SJCRH30 (cell line): ENCODE measurements around the gene COL19A1. TPM values are rescaled to one million over a fixed set of nuclear protein-coding genes. Genes with fewer than 3 reads are reported as not detected.
A peak's percentile ranks its signal among the peaks of the same experiment; 100 is the strongest.
"Not testable (repeated sequence)": the region's sequence is repeated elsewhere in the genome, so short reads cannot be mapped to it uniquely, and the experiment has no call there.

Experiments
- DNase-seq, 2 experiments: peaks; one replicate each; pipeline ENCODE4 v3.0.0-alpha.2; 2015 to 2020
- H3K27ac ChIP-seq: fragments of 250-450 bp; sonication (Bioruptor Pico); 2 replicates; pipeline ENCODE4 v1.5.1; 2020; ENCODE audit warnings: mild to moderate bottlenecking, moderate library complexity
- H3K27me3 ChIP-seq: fragments of 250-450 bp; sonication (Bioruptor Pico); 2 replicates; pipeline ENCODE4 v1.5.1; 2020; ENCODE audit warnings: mild to moderate bottlenecking, moderate library complexity
- H3K36me3 ChIP-seq: fragments of 250-450 bp; sonication (Bioruptor Pico); 2 replicates; pipeline ENCODE4 v1.5.1; 2020; ENCODE audit warnings: mild to moderate bottlenecking, moderate library complexity
- H3K4me1 ChIP-seq: fragments of 250-450 bp; sonication (Bioruptor Pico); 2 replicates; pipeline ENCODE4 v1.5.1; 2020; ENCODE audit warnings: mild to moderate bottlenecking, moderate library complexity
- H3K4me3 ChIP-seq: fragments of 250-450 bp; sonication (Bioruptor Pico); 2 replicates; pipeline ENCODE4 v1.5.1; 2020; ENCODE audit warnings: mild to moderate bottlenecking, moderate library complexity
- H3K9me3 ChIP-seq: fragments of 250-450 bp; sonication (Bioruptor Pico); replicated peaks from 2 replicates; pipeline ENCODE4 v1.5.1; 2020; ENCODE audit warnings: mild to moderate bottlenecking, moderate library complexity
- total RNA-seq: library from RNA; depleted of rRNA; stranded (reverse); fragments of >200 nt; shearing (Covaris generic); gene quantifications from 2 replicates; pipeline ENCODE4 v1.2.3, GENCODE V29; 2014

COL19A1 gene
- total RNA-seq, 1 experiment from 2014 or later: 7.3 TPM

DNA sequence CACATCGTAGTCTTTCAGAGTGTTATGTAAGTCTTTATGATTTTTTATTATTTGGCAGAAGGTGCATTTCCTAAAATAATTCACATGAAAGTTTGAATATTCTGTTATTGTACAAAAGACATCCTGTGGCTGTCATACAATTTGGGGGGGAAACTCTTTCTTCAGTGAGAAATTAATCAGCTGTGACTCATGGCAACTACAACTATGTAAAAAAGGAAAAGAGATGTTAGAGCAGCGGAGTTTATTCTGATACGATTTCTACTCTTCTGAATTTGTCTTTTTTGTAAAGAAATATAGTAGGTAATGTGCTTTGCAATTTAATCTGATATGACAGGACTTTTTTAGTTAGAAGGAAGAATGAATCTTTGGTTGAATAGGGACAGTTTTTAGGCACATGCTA, 14.2 kb downstream of the COL19A1 start:
- peaks cover 11% of the 10 kb centered on the region for H3K36me3 ChIP-seq
- DNase-seq: no peak
- no peak overlapping the region for H3K27ac ChIP-seq
- H3K27me3 ChIP-seq: no peaks in the 10 kb centered on the region
- no peak overlapping the region for H3K4me3 ChIP-seq
- no peaks in the 10 kb centered on the region for H3K9me3 ChIP-seq
- no peaks in the 10 kb centered on the region for H3K4me1 ChIP-seq

DNA sequence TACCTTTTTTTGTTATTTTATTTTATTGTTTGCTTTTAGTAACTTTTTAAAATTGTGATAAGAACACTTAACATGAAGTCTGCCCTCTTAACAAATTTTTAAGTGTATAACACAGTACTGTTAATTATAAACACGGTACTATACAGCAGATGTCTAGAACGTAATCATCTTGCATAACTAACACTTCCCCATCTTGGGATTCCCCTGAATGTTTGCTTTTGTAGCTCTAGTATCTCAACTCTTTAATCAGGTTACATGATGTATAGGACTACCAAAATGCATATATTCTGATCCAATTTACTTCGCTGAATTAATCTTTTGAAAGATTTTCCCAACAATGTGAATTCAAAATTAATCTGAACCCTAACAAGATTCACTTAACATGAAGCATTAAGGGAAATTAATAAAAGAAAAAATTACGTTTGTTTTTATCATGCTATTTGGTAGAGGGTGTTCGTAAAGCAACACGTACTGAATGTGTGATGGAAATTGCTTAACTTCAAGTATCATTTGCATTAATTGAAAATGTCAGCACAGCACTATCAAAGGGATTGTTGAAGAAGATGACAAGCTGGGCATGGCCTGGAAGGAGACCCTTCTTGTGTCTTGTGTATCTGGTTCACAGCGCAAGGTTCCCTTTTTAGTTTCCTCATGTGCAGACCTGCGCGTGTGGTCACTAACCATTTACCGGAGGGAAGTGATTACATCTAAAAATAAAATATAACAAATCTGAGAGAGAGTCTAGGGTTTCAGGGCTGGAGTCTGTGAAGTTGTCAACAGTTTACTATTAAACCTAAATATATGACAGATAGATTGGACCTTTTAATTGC, 15.2 kb downstream of the COL19A1 start:
- Histone ChIP-seq H3K27me3 (no peaks in the 10 kb centered on the region), H3K36me3 (peaks cover 11% of the 10 kb centered on the region), H3K9me3 (no peaks in the 10 kb centered on the region), H3K4me1 (no peaks in the 10 kb centered on the region), H3K4me3 (no peak overlapping the region), H3K27ac (no peak overlapping the region)
- no peak for DNase-seq

DNA sequence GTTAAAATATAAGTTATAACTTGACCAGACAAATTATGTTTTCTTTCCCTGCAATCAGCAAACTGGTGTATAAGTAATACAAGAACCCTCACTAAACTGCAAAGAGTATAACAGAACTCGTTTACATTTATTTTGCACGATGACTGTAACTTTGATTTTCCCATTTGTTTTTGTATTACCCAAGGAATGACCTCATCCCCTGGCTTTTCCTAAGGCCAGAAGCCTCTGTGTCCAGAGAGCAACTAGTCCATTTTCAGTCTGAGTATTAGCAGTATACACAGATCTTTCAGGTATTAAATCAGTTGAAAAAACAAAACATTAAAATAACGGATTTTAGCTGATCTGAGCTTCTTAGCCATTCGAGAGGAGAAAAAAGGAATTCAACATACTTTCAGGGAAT, 17.2 kb downstream of the COL19A1 start:
- DNase-seq: no peak

DNA sequence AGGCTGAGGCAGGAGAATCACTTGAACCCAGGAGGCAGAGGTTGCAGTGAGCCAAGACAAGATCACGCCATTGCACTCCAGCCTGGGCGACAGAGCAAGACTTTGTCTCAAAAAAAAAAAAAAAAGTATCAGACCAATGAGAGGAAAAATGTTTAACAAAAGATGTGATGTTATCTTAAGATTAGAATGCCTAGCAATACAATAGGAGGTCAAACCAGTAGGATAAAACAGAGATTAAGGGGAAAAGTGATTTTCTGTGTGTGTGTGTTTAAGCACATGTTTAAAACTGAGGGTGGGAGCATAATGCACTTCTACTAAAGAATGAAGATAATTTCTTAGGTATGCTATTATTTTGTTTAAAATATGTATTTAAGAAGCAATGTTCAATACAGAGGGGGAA, 17.9 kb downstream of the COL19A1 start:
- peaks cover 1% of the 10 kb centered on the region; the same call in 1 of the 2 replicates for H3K9me3 ChIP-seq

More for the DNA sequence above, 17.2 kb downstream of the COL19A1 start:
- Histone ChIP-seq H3K27ac (no peak overlapping the region), H3K9me3 (no peaks in the 10 kb centered on the region), H3K4me1 (no peaks in the 10 kb centered on the region), H3K27me3 (no peaks in the 10 kb centered on the region), H3K4me3 (no peak overlapping the region), H3K36me3 (peaks cover 15% of the 10 kb centered on the region)

DNA sequence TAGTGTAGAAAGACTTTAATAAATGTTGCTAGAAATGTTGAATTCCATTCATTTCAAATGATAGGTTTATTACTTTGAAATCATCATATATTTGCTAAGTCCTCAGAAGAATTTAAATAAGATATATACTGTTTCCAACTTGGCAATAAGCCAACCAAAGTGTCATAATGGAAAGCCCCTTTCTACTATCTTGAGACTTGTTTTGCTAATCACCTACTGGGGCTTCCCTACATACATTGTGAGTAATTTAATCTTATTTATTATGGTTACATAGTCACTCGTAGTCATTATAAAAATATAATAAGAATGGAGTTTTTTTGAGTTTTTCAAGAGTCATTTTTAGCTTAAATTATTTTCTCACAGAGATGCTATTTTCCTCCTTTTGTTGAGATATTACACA, 20.7 kb downstream of the COL19A1 start:
- H3K9me3 ChIP-seq: peaks cover 4% of the 10 kb centered on the region; the same call in 1 of the 2 replicates
- peaks cover 20% of the 10 kb centered on the region for H3K36me3 ChIP-seq
- DNase-seq: no peak
- no peak overlapping the region for H3K27ac ChIP-seq
- no peaks in the 10 kb centered on the region for H3K27me3 ChIP-seq
- peaks cover 6% of the 10 kb centered on the region; the same call in 1 of the 2 replicates for H3K4me1 ChIP-seq
- no peak overlapping the region for H3K4me3 ChIP-seq

More for the DNA sequence above, 17.9 kb downstream of the COL19A1 start:
- H3K4me1 ChIP-seq: peaks cover 5% of the 10 kb centered on the region; the same call in 1 of the 2 replicates
- H3K4me3 ChIP-seq: no peak overlapping the region
- H3K36me3 ChIP-seq: peaks cover 20% of the 10 kb centered on the region
- H3K27me3 ChIP-seq: no peaks in the 10 kb centered on the region
- no peak overlapping the region for H3K27ac ChIP-seq
- DNase-seq: no peak

DNA sequence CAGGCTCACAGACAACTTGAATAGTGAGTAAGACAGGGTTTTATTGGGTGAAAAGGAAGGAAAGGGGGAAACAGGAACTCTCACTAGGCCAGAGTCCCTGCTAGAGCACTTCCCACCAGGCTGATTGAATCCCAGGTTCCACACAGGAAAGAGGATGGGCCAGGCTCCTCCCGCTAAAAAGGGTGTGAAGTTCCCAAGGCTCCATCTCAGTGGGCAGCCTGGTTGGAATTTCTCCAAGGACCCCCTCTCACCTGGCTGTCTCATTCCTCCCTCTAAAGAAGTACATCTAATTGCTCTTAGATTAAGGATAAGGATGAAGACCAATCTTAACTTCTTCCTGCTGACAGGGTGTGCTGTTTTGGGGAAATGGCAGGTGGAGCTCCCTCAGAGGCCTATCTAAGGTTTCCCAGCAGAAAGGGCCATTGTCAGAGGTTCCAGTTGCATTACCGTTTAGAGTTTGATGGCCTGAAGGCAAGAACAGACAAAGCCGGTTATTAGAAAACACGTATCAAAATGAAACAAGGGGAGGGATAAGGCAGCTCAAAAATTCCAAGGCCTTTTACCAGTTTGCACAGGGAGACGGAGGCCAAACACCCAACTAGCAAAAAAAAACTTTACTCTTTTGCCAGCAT, 21.5 kb downstream of the COL19A1 start:
- Histone ChIP-seq H3K4me1 (peaks cover 10% of the 10 kb centered on the region), H3K36me3 (peaks cover 20% of the 10 kb centered on the region), H3K9me3 (peaks cover 4% of the 10 kb centered on the region; the same call in 1 of the 2 replicates), H3K4me3 (no peak overlapping the region), H3K27ac (no peak overlapping the region), H3K27me3 (no peaks in the 10 kb centered on the region)
- DNase-seq: peak in 1 of 2 experiments; percentile 38

DNA sequence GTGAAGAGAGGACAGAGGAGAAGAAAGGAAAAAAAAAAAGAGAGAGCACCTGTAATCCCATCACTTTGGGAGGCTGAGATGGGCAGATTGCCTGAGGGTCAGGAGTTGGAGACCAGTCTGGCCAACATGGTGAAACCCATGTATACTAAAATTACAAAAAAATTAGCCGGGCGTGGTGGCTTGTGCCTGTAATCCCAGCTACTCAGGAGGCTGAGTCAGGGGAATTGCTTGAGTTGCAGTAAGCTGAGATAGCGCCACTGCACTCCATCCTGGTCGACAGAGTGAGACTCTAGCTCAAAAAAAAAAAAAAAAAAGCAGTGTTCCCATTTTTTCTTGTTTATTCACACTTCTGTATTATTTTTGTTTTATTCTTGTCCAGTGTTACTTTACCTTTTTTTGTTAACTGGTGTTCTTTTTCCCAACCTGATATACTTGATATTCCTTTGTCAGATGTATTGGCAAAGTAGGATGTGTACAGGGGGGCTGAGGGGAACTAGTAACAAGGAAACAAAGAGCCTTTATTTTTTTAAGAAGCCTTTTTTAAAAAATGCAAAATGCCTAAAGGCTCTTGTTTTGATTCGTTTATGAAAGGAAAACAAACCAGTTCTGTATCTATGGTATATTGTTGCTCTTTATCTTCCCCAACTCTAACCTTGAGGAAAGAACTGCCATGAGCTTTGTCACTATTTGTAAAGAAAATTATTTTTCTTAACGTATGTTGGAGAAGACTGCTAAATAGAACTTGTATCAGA, 22.3 kb downstream of the COL19A1 start:
- DNase-seq: no peak
- peaks cover 18% of the 10 kb centered on the region for H3K4me1 ChIP-seq
- no peak overlapping the region for H3K27ac ChIP-seq
- H3K4me3 ChIP-seq: no peak overlapping the region
- H3K9me3 ChIP-seq: peaks cover 4% of the 10 kb centered on the region; the same call in 1 of the 2 replicates
- no peaks in the 10 kb centered on the region for H3K27me3 ChIP-seq
- H3K36me3 ChIP-seq: peaks cover 20% of the 10 kb centered on the region

DNA sequence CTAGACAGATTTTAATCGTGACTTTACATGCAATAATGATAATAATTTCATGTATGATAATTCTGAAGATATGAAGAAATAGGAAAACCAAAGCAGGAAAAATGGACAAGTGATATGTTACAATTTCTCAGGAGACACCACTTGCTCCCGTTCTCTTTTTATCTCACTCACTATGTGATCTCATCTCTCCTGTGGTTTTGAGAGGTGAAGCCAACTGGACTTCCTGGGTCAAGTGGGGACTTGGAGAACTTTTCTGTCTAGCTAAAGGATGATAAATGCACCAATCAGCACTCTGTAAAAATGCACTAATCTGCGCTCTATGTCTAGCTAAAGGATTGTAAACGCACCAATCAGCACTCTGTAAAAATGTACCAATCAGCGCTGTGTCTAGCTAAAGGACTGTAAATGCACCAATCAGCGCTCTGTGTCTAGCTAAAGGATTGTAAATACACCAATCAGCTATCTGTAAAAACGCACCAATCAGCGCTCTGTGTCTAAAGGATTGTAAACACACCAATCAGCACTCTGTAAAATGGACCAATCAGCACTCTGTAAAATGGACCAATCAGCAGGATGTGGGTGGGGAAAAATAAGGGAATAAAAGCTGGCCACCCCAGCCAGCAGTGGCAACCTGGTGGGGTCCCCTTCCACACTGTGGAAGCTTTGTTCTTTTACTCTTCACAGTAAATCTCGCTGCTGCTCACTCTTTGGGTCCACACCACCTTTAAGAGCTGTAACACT, 23.0 kb downstream of the COL19A1 start:
- not testable (repeated sequence) for H3K27me3 ChIP-seq, H3K27ac ChIP-seq, DNase-seq, H3K4me3 ChIP-seq, H3K9me3 ChIP-seq
- Histone ChIP-seq H3K36me3 (peaks cover 20% of the 10 kb centered on the region), H3K4me1 (peaks cover 26% of the 10 kb centered on the region)

DNA sequence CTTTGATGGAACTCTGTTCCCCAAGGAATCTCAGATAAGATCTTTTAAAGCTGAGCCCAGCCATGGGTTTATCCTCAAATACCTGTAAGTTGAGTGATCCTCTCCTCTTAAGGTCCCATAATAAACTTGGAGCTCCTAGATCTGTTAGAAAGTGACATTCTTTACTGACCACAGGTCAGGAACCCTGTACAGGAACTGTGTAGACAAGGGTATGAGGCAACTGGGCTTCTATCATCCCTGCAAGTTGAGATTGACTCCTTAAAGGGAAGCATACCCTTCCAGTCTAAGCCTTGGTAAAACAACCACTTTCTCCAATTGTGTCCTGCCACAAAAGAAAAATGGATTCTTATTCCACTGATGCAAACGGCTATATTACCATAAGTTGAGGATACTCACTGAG, 26.2 kb downstream of the COL19A1 start:
- H3K4me3 ChIP-seq, H3K27me3 ChIP-seq, H3K9me3 ChIP-seq, DNase-seq, H3K27ac ChIP-seq: not testable (repeated sequence)
- H3K4me1 ChIP-seq: peaks cover 34% of the 10 kb centered on the region
- peaks cover 14% of the 10 kb centered on the region for H3K36me3 ChIP-seq

DNA sequence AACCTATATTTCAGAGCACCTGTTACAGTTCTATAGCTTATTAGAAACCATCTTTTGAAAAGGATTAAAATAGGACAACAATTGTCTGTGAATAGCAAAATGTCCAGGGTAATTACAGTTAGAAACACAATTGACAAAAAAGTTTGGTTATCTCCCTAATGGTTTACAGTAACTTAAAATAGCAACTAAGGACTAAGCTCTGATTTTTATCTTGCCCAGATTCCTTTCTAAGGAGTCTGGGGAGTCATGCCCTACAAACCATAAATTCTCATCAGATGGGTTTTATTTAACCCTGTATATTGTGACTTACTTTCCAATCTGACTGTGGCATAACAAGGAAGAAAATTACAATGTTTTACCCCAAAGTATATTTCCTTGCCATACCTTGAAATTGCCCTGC, 26.9 kb downstream of the COL19A1 start:
- not testable (repeated sequence) for H3K4me3 ChIP-seq, H3K27ac ChIP-seq, DNase-seq, H3K27me3 ChIP-seq, H3K9me3 ChIP-seq
- Histone ChIP-seq H3K36me3 (peaks cover 13% of the 10 kb centered on the region), H3K4me1 (peaks cover 34% of the 10 kb centered on the region)

DNA sequence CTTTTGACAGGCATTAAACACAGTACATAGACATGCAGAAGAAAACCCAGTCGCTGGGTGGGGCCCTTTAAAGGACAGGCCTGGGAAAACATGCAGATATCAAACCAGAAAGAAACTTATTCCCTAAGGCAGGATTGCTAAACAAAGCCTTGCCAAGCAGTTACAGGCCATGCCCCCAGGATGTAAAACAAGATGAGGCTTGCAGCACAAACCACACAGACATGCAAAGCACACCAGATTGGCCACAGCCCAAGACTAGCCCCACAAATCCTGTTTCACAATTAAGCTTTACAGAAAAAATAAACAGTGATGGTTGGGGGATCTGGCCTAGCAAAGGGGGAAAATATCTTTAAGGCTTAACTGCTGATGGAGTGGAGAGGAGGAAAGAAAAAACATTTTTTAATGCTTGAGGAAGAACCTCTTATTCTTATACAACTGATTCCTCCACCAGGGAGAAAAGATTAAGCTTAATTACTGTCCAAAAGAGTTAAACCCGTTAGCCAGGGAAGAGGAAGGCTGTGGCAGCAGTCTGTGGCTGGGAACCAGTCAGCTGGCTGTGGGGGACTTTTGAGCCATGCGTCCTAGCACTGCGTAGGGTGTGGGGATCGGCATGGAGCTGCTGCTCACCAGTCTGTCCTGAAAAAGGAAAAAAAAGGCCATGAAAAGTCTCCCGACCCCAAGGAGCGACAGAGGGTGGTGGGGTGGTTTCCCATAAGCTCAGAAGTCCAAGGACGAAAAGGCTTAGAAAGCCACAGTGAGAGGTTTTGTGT, 28.4 kb downstream of the COL19A1 start:
- H3K36me3 ChIP-seq: peaks cover 6% of the 10 kb centered on the region; the same call in 1 of the 2 replicates
- peak; percentile 97 to 98 for DNase-seq
- peak overlapping the region; percentile 54 for H3K4me3 ChIP-seq
- no peaks in the 10 kb centered on the region for H3K27me3 ChIP-seq
- peak overlapping the region; percentile 94 for H3K27ac ChIP-seq
- peaks cover 28% of the 10 kb centered on the region for H3K4me1 ChIP-seq
- H3K9me3 ChIP-seq: 0 out of 2 replicates have a peak, but pooled peaks cover 3% of the 10 kb centered on the region

DNA sequence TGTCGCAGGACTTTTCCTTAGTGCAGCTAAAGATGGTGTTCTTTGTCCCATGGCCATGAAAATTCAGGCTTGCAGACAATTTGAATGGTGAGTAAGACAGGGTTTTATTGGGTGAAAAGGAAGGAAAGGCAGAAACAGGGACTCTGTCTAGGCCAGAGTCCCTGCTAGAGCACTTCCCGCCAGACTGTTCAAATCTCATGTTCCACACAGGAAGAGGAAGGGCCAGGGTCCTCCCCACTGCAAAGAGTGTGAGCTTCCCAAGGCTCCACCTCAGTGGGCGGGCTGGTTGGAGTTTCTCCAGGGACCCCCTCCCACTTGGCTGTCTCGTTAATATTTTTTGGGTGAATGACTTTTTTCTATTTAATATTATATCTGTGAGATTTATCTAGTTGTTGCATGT, 29.0 kb downstream of the COL19A1 start:
- peak overlapping the region; percentile 54 for H3K4me3 ChIP-seq
- H3K36me3 ChIP-seq: peaks cover 2% of the 10 kb centered on the region
- 0 out of 2 replicates have a peak, but pooled peaks cover 3% of the 10 kb centered on the region for H3K9me3 ChIP-seq
- DNase-seq: peak; percentile 77 to 82
- peaks cover 33% of the 10 kb centered on the region for H3K4me1 ChIP-seq
- H3K27me3 ChIP-seq: no peaks in the 10 kb centered on the region
- peak overlapping the region; percentile 94 for H3K27ac ChIP-seq

DNA sequence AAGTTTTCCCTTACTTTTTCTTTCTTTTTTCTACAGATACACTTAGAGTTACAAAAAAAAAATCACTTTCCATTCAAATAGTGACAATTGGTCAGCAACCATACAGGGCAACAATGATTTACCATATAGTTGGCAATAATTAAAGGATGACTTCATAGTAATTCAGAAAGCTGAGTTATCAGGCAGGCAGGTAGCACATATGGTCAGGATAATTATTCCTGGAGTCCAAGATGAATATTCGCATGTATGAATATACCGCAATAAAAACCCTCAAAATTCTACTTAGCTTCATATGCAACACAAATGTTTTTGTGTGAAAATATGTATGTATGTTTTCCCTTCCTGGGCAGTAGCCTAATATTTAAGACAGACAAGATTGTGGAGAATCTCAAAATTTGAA, 34.5 kb downstream of the COL19A1 start:
- H3K4me3 ChIP-seq: peak overlapping the region; percentile 2; the same call in 1 of the 2 replicates
- H3K4me1 ChIP-seq: peaks cover 22% of the 10 kb centered on the region
- H3K36me3 ChIP-seq: peaks cover 2% of the 10 kb centered on the region
- H3K27me3 ChIP-seq: no peaks in the 10 kb centered on the region
- DNase-seq: no peak
- H3K27ac ChIP-seq: peak overlapping the region; percentile 79
- 0 out of 2 replicates have a peak, but pooled peaks cover 1% of the 10 kb centered on the region for H3K9me3 ChIP-seq
